GM12878 (cell line): ENCODE data around the gene MAST4. TPM values are rescaled to one million over a fixed set of nuclear protein-coding genes. Genes with fewer than 3 reads are reported as not detected.

Experiments used
- ATAC-seq: fragments of 200-7000 bp; cut with Tn5 transposase; 3 replicates; pipeline ENCODE4 v1.9.1; 2020; ENCODE audit warnings: mild to moderate bottlenecking, moderate library complexity
- BruUV-seq: library from RNA; stranded (reverse); fragments of 400-500 nt; replicated peaks from 2 replicates; lab custom pipeline; 2021; lab: Mats Ljungman, UMichigan
- CTCF ChIA-PET: fragments of 300-600 bp; sonication (Branson Sonifier 250); formaldehyde crosslinking; extraction: SDS; loops from one replicate; lab custom pipeline; 2021; ENCODE audit warnings: inconsistent platforms; lab: Yijun Ruan, JAX
- POLR2A ChIA-PET: fragments of 350-600 bp; formaldehyde crosslinking; extraction: SDS; loops from one replicate; lab custom pipeline; 2021; ENCODE audit warnings: inconsistent platforms; lab: Charles Lee
- RAD21 ChIA-PET: fragments of 300-600 bp; sonication (Branson Sonifier 250); formaldehyde crosslinking; loops from one replicate; lab custom pipeline; 2023; ENCODE audit warnings: antibody characterized with exemption; ENCODE audit not compliant: unreplicated experiment; lab: Charles Lee
- SMC1A ChIA-PET: fragments of 300-600 bp; sonication (Branson Sonifier 250); formaldehyde crosslinking; loops from one replicate; lab custom pipeline; 2023; ENCODE audit not compliant: unreplicated experiment, uncharacterized antibody; lab: Charles Lee
- DNase-seq: peaks from one replicate; pipeline ENCODE4 v3.0.0-alpha.2; 2011; ENCODE audit warnings: low read depth, low spot score
- FAIRE-seq: peaks from 3 replicates; lab custom pipeline; 2011; peaks lifted over from hg19 to GRCh38; lab: Jason Lieb, UNC
- H2AFZ ChIP-seq: 2 replicates; pipeline ENCODE4 v1.6.0; 2011; ENCODE audit warnings: low read depth, low read length, control low read depth; ENCODE audit not compliant: control insufficient read depth
- H3K27ac ChIP-seq: 2 replicates; pipeline ENCODE4 v1.5.1; 2011; ENCODE audit warnings: control low read depth; ENCODE audit not compliant: control insufficient read depth, insufficient read depth
- H3K27me3 ChIP-seq, 2 experiments: replicated peaks in 1 of 2; 2 replicates each; pipeline versions ENCODE4 v1.6.0 to v1.6.1; 2011; ENCODE audit warnings: low read length in 1 of 2; ENCODE audit not compliant: control insufficient read depth in 2 of 2, insufficient read depth in 2 of 2
- H3K36me3 ChIP-seq, 2 experiments: 2 replicates each; pipeline ENCODE4 v1.5.1; 2011; ENCODE audit warnings: low read length in 1 of 2; ENCODE audit not compliant: control insufficient read depth in 2 of 2, insufficient read depth in 2 of 2
- H3K4me1 ChIP-seq: 2 replicates; pipeline ENCODE4 v1.6.1; 2011; ENCODE audit warnings: mild to moderate bottlenecking, low read length, moderate library complexity, mixed read lengths; ENCODE audit not compliant: control insufficient read depth, insufficient read depth
- H3K4me2 ChIP-seq: 2 replicates; pipeline ENCODE4 v1.6.0; 2011; ENCODE audit warnings: control low read depth; ENCODE audit not compliant: control insufficient read depth, insufficient read depth
- H3K4me3 ChIP-seq: fragments of 200-600 bp; sonication (generic); 2 replicates; pipeline ENCODE4 v1.5.1; 2016
- H3K79me2 ChIP-seq: 2 replicates; pipeline ENCODE4 v1.6.0; 2011; ENCODE audit warnings: low read length; ENCODE audit not compliant: control insufficient read depth, insufficient read depth
- H3K9ac ChIP-seq: 2 replicates; pipeline ENCODE4 v1.8.0; 2011; ENCODE audit warnings: low read length, control low read depth, mixed read lengths; ENCODE audit not compliant: control insufficient read depth, insufficient read depth
- H3K9me3 ChIP-seq: replicated peaks from 3 replicates; pipeline ENCODE4 v1.5.1; 2011; ENCODE audit warnings: mild to moderate bottlenecking, low read length; ENCODE audit not compliant: control insufficient read depth, insufficient read depth
- H4K20me1 ChIP-seq: 2 replicates; pipeline ENCODE4 v1.6.0; 2011; ENCODE audit not compliant: control insufficient read depth, insufficient read depth
- GABPA ChIP-seq: IDR thresholded peaks from 2 replicates; pipeline ENCODE4 v1.6.1; 2014; ENCODE audit warnings: antibody characterized with exemption, low read depth, mild to moderate bottlenecking, inconsistent platforms
- HDAC6 ChIP-seq: fragments of 200-600 bp; sonication (generic); IDR thresholded peaks from one replicate; pipeline ENCODE4 v1.8.0; 2017; ENCODE audit warnings: antibody characterized with exemption; ENCODE audit not compliant: unreplicated experiment
- MXI1 ChIP-seq: fragments of 150-350 bp; IDR thresholded peaks from 2 replicates; pipeline ENCODE4 v1.6.1; 2011; ENCODE audit warnings: low read depth, mild to moderate bottlenecking, inconsistent platforms, low read length, improper control_type of control experiment
- MYC ChIP-seq: IDR thresholded peaks from 2 replicates; pipeline ENCODE4 v1.6.1; 2011; ENCODE audit warnings: mild to moderate bottlenecking, low read length, moderate library complexity, inconsistent platforms; ENCODE audit not compliant: insufficient read depth, insufficient replicate concordance, insufficient read length, severe bottlenecking
- NFXL1 ChIP-seq: fragments of 450-650 bp; IDR thresholded peaks from 2 replicates; pipeline ENCODE4 v1.6.1; 2017; ENCODE audit warnings: antibody characterized with exemption, mild to moderate bottlenecking, borderline replicate concordance
- RB1 ChIP-seq: fragments of 450-650 bp; formaldehyde crosslinking; IDR thresholded peaks from 2 replicates; pipeline ENCODE4 v1.6.1; 2017; ENCODE audit warnings: mild to moderate bottlenecking, borderline replicate concordance
- RELA ChIP-seq: fragments of 450-650 bp; IDR thresholded peaks from 2 replicates; pipeline ENCODE4 v1.8.0; 2014; ENCODE audit warnings: borderline replicate concordance; ENCODE audit not compliant: partially characterized antibody
- SIX5 ChIP-seq: IDR thresholded peaks from 2 replicates; pipeline ENCODE4 v1.6.1; 2011; ENCODE audit warnings: mild to moderate bottlenecking, low read depth, low read length, moderate library complexity; ENCODE audit not compliant: severe bottlenecking
- SMC3 ChIP-seq: IDR thresholded peaks from 2 replicates; pipeline ENCODE4 v1.6.1; 2011; ENCODE audit warnings: low read length, improper control_type of control experiment, borderline replicate concordance
- SP1 ChIP-seq: IDR thresholded peaks from one replicate; pipeline ENCODE4 v1.6.1; 2011; ENCODE audit warnings: low read depth, low read length
- YBX1 ChIP-seq: fragments of 450-650 bp; IDR thresholded peaks from 2 replicates; pipeline ENCODE4 v1.6.1; 2016; ENCODE audit warnings: antibody characterized with exemption
- YY1 ChIP-seq: IDR thresholded peaks from 2 replicates; pipeline ENCODE4 v1.6.1; 2011; ENCODE audit warnings: low read depth, mild to moderate bottlenecking, low read length
- WGBS: methylation state at CpG from one replicate; pipeline ENCODE4 v1.1.6; 2016; ENCODE audit warnings: low lambda C conversion rate; ENCODE audit not compliant: insufficient replicate concordance, insufficient coverage; ENCODE audit errors: missing lambda C conversion rate; 5-methylcytosine and 5-hydroxymethylcytosine counted together
- in situ Hi-C: fragments of 300-500 bp; cut with MboI; formaldehyde crosslinking; loops from 9 replicates; pipeline ENCODE4 v1.14.3; 2018; ENCODE audit warnings: mixed read lengths
- intact Hi-C: fragments of 100-400 bp; cut with micrococcal nuclease; formaldehyde crosslinking; loops from one replicate; pipeline ENCODE4 v1.14.2; 2022; ENCODE audit not compliant: unreplicated experiment
- polyA plus RNA-seq, 11 experiments: library from polyadenylated mRNA; depleted of rRNA in 4 of 11; unstranded in 6 of 11; stranded (reverse) in 5 of 11; fragments of >200 nt; fragmentation: Nextera tagmentation in 4 of 11; fragmentation: Illumina TruSeq in 1 of 11; extraction: Ambion mirVana in 4 of 11; extraction: Trizol in 1 of 11; gene quantifications; 1 replicate in 1 of 11; 2 replicates in 10 of 11; pipeline versions ENCODE4 v1.2.1 to v1.2.3, GENCODE V29; 2011 to 2016; ENCODE audit warnings: inconsistent platforms in 2 of 11, missing spikeins in 2 of 11, low read depth in 1 of 11
- total RNA-seq, 4 experiments: library from RNA; depleted of rRNA in 3 of 4; stranded (reverse); fragments of >200 nt in 3 of 4; fragmentation: Illumina TruSeq in 1 of 4; extraction: Trizol in 1 of 4; gene quantifications; 2 replicates each; pipeline versions ENCODE4 v1.2.1 to v1.2.3, GENCODE V29; 2013 to 2021
- TF ChIP-seq, protein P1 (sequence below): fragments of 450-650 bp; IDR thresholded peaks from 2 replicates; pipeline ENCODE4 v1.6.1; 2016; ENCODE audit warnings: mild to moderate bottlenecking

MAST4 gene
- total and polyA plus RNA-seq, 10 of the 15 experiments (the other 5 are each of a cell fraction or from before 2014, with no cell fraction given), result 0.02 to 1.6 (median 0.29) TPM; not detected in 1

DNA sequence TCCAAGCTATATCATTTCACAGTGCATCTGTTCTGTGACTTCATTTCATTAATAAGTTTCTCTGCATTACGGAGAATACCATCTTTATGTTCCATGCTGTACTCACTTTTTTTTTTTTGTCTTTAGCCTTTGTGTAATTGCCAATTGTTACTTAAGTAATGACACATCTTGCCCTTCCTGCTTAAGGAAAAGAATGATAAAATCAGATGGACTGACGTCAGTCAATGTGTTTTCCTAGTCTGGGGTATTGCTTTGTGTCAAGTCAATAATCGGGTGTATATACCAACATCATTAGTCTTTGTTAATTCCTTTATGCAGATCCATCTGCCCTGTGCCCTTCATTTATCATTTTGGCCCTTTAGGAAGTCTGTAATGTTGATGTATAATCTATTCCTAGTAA is 466.9 kb downstream of the MAST4 start:
- Histone ChIP-seq H3K79me2 (no peaks in the 10 kb centered on the region), H2AFZ (no peak overlapping the region), H3K36me3 (no peaks in the 10 kb centered on the region), H3K4me1 (peaks cover 4% of the 10 kb centered on the region; the same call in 1 of the 2 replicates), H3K27me3 (no peaks in the 10 kb centered on the region), H3K4me3 (no peak overlapping the region), H4K20me1 (no peaks in the 10 kb centered on the region), H3K27ac (no peak overlapping the region), H3K9me3 (no peaks in the 10 kb centered on the region), H3K4me2 (no peak overlapping the region), H3K9ac (no peak overlapping the region)
- SMC1A ChIA-PET, result interaction anchor here (0.7 kb wide), 1 partner anchor 586 kb away, joined by 3 read pairs; no protein-coding TSS in a partner anchor
- POLR2A ChIA-PET, result no interaction called here
- CTCF ChIA-PET, result interaction anchor here (0.7 kb wide), 2 partner anchors 13 to 62 kb away, joined by 4 read pairs; no protein-coding TSS in a partner anchor
- DNase-seq (no peak), ATAC-seq (no peak), FAIRE-seq (no peak)
- intact Hi-C loops, result loop anchor here (10.0 kb wide), 1 partner anchor 142 kb away; no protein-coding TSS in a partner anchor
- TF ChIP-seq YBX1, result no peak
- TF ChIP-seq RELA, result no peak
- TF ChIP-seq RB1, result no peak
- TF ChIP-seq SP1, result no peak
- no peak for TF ChIP-seq SIX5
- WGBS, result 30% methylated on average over 3 of the region's 3 CpGs
- RAD21 ChIA-PET, result no interaction called here
- BruUV-seq, result no TSS peak
- in situ Hi-C loops, result no loop called here

DNA sequence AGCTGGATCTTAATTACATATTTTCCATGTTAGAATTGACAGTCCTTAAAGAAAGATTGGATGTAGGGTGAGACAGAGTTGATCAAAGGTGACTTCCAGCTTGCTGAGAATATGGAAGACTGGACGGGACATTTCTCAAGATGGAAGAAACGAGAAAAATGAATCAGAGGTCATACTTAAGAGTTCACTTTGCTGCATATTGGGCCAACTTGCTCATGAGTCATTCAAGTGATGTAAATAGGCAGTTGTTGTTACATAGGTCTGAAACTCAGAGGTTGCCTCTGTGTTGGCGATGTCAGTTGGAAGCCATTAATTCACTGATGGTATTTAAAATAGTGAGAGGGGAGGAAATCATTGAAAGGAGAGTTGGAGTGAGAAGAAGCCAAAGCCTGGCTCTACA is 467.6 kb downstream of the MAST4 start:
- DNase-seq (no peak), FAIRE-seq (no peak), ATAC-seq (no peak)
- Histone ChIP-seq H3K4me3 (no peak overlapping the region), H2AFZ (no peak overlapping the region), H3K4me1 (peaks cover 4% of the 10 kb centered on the region; the same call in 1 of the 2 replicates), H4K20me1 (no peaks in the 10 kb centered on the region), H3K9me3 (no peaks in the 10 kb centered on the region), H3K27ac (no peak overlapping the region), H3K9ac (no peak overlapping the region), H3K4me2 (no peak overlapping the region), H3K36me3 (no peaks in the 10 kb centered on the region), H3K27me3 (no peaks in the 10 kb centered on the region), H3K79me2 (no peaks in the 10 kb centered on the region)
- WGBS, result 59% methylated on average over 3 of the region's 3 CpGs
- ChIA-PET SMC1A (no interaction called here), CTCF (interaction anchor here (0.7 kb wide), 1 partner anchor 12 kb away, joined by 4 read pairs; no protein-coding TSS in a partner anchor), POLR2A (no interaction called here), RAD21 (no interaction called here)
- intact Hi-C loops (loop anchor here (10.0 kb wide), 1 partner anchor 141 kb away; no protein-coding TSS in a partner anchor), in situ Hi-C loops (no loop called here)
- no TSS peak for BruUV-seq
- TF ChIP-seq YY1 (no peak), HDAC6 (no peak), GABPA (no peak), MXI1 (no peak), NFXL1 (no peak), SMC3 (no peak), MYC (no peak)
- TF ChIP-seq, protein P1, sequence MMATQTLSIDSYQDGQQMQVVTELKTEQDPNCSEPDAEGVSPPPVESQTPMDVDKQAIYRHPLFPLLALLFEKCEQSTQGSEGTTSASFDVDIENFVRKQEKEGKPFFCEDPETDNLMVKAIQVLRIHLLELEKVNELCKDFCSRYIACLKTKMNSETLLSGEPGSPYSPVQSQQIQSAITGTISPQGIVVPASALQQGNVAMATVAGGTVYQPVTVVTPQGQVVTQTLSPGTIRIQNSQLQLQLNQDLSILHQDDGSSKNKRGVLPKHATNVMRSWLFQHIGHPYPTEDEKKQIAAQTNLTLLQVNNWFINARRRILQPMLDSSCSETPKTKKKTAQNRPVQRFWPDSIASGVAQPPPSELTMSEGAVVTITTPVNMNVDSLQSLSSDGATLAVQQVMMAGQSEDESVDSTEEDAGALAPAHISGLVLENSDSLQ, result no peak
